Measurements from ENCODE around the gene MYO18B.

MYO18B gene

GRCh38 chr22:25903294-25903693, 161.3 kb downstream of the MYO18B start:
- no peak for DNase-seq
- intact Hi-C loops (cut with DNase I), result no loop called here

GRCh38 chr22:25908212-25908611, 166.2 kb downstream of the MYO18B start:
- DNase-seq, result no peak
- intact Hi-C loops (cut with DNase I), result no loop called here

- no peak for DNase-seq
- intact Hi-C loops (cut with DNase I), result no loop called here
Measured at GRCh38 chr22:25908755-25909154, 166.8 kb downstream of the MYO18B start.

- intact Hi-C loops (cut with DNase I), result no loop called here
Measured at GRCh38 chr22:25909614-25910387, 167.8 kb downstream of the MYO18B start.

GRCh38 chr22:25911243-25911972, 169.4 kb downstream of the MYO18B start:
- DNase-seq, result no peak
- intact Hi-C loops (cut with DNase I), result no loop called here

More at GRCh38 chr22:25909614-25910387, 167.8 kb downstream of the MYO18B start:
- no peak for DNase-seq

GRCh38 chr22:25919452-25919851, 177.5 kb downstream of the MYO18B start:
- DNase-seq, result no peak
- intact Hi-C loops (cut with DNase I), result no loop called here

- intact Hi-C loops (cut with DNase I), result no loop called here
Measured at GRCh38 chr22:25922141-25922540, 180.2 kb downstream of the MYO18B start.

GRCh38 chr22:25923914-25924313, 181.9 kb downstream of the MYO18B start:
- intact Hi-C loops (cut with DNase I), result no loop called here
- DNase-seq, result peak in 1 of 42 donors; percentile 6

More at GRCh38 chr22:25922141-25922540, 180.2 kb downstream of the MYO18B start:
- no peak for DNase-seq

GRCh38 chr22:25928038-25928437, 186.1 kb downstream of the MYO18B start:
- intact Hi-C loops (cut with DNase I), result no loop called here
- no peak for DNase-seq

- intact Hi-C loops (cut with DNase I), result no loop called here
- DNase-seq, result no peak
Measured at GRCh38 chr22:25929321-25929878, 187.4 kb downstream of the MYO18B start.

GRCh38 chr22:25930083-25930482, 188.1 kb downstream of the MYO18B start:
- intact Hi-C loops (cut with DNase I), result no loop called here
- DNase-seq, result no peak

GRCh38 chr22:25930788-25931310, 188.9 kb downstream of the MYO18B start:
- intact Hi-C loops (cut with DNase I), result no loop called here
- DNase-seq, result no peak

- intact Hi-C loops (cut with DNase I), result no loop called here
- DNase-seq, result no peak
Measured at GRCh38 chr22:25933158-25933788, 191.3 kb downstream of the MYO18B start.

GRCh38 chr22:25935266-25936058, 193.5 kb downstream of the MYO18B start:
- intact Hi-C loops (cut with DNase I), result no loop called here
- DNase-seq, result no peak

GRCh38 chr22:25938151-25938550, 196.2 kb downstream of the MYO18B start:
- no peak for DNase-seq
- intact Hi-C loops (cut with DNase I), result no loop called here

- intact Hi-C loops (cut with DNase I), result no loop called here
- no peak for DNase-seq
Measured at GRCh38 chr22:25939384-25939783, 197.4 kb downstream of the MYO18B start.

- intact Hi-C loops (cut with DNase I), result no loop called here
- no peak for DNase-seq
Measured at GRCh38 chr22:25940479-25940878, 198.5 kb downstream of the MYO18B start.

GRCh38 chr22:25941365-25941960, 199.5 kb downstream of the MYO18B start:
- intact Hi-C loops (cut with DNase I), result no loop called here
- no peak for DNase-seq
